Breast epithelium (tissue), 4 donors: Measurements from ENCODE around the gene LAIR2. TPM values are rescaled to one million over a fixed set of nuclear protein-coding genes. Genes with fewer than 3 reads are reported as not detected.

Source experiments
- DNase-seq, 2 donors: peaks; one replicate each; pipeline ENCODE4 v3.0.0-alpha.2; 2019; ENCODE audit warnings: low spot score in 2 of 2
- H3K27ac ChIP-seq, 2 donors: fragments of 200-600 bp; sonication (generic) in 1 of 2; one replicate each; pipeline ENCODE4 v1.5.1; 2016 to 2019; ENCODE audit warnings: mild to moderate bottlenecking in 1 of 2
- H3K27me3 ChIP-seq, 2 donors: fragments of 200-600 bp; sonication (generic) in 1 of 2; one replicate each; pipeline versions ENCODE4 v1.5.1 to v1.6.0; 2017 to 2019; ENCODE audit warnings: control low read depth in 1 of 2, mild to moderate bottlenecking in 1 of 2
- H3K36me3 ChIP-seq: fragments of 200-600 bp; one replicate; pipeline ENCODE4 v1.5.1; 2019
- H3K4me1 ChIP-seq, 2 donors: fragments of 200-600 bp; sonication (generic); one replicate each; pipeline ENCODE4 v1.5.1; 2016 to 2019; ENCODE audit warnings: control low read depth in 1 of 2
- H3K4me3 ChIP-seq, 3 donors: fragments of 200-600 bp; sonication (generic); 1 replicate in 2 of 3; 2 replicates in 1 of 3; pipeline ENCODE4 v1.5.1; 2016 to 2019; ENCODE audit warnings: mild to moderate bottlenecking in 3 of 3, moderate library complexity in 2 of 3
- H3K9me3 ChIP-seq, 2 donors: fragments of 200-600 bp; sonication (generic) in 1 of 2; one replicate each; pipeline ENCODE4 v1.5.1; 2016 to 2019; ENCODE audit warnings: control low read depth in 1 of 2
- CTCF ChIP-seq, 3 donors: fragments of 450-650 bp; IDR thresholded peaks; one replicate each; pipeline ENCODE4 v1.5.1; 2016 to 2017; ENCODE audit warnings: antibody characterized with exemption in 3 of 3, mild to moderate bottlenecking in 3 of 3, moderate library complexity in 3 of 3
- POLR2A ChIP-seq: fragments of 450-650 bp; IDR thresholded peaks from one replicate; pipeline ENCODE4 v1.6.1; 2016; ENCODE audit warnings: antibody characterized with exemption, mild to moderate bottlenecking, moderate library complexity
- POLR2AphosphoS5 ChIP-seq, 3 donors: sonication (generic); formaldehyde crosslinking; IDR thresholded peaks; one replicate each; pipeline ENCODE4 v1.6.1; 2017; ENCODE audit warnings: antibody characterized with exemption in 3 of 3
- intact Hi-C: fragments of 100-400 bp; cut with DNase I; formaldehyde crosslinking; loops from one replicate; pipeline ENCODE4 v1.15.1; 2023; ENCODE audit warnings: low total_unique reads
- total RNA-seq, 3 donors: library from RNA; depleted of rRNA; stranded (reverse); fragments of >200 nt; gene quantifications; one replicate each; pipeline ENCODE4 v1.1.0, GENCODE V29; 2016

The LAIR2 gene
- not detected for total RNA-seq

DNA sequence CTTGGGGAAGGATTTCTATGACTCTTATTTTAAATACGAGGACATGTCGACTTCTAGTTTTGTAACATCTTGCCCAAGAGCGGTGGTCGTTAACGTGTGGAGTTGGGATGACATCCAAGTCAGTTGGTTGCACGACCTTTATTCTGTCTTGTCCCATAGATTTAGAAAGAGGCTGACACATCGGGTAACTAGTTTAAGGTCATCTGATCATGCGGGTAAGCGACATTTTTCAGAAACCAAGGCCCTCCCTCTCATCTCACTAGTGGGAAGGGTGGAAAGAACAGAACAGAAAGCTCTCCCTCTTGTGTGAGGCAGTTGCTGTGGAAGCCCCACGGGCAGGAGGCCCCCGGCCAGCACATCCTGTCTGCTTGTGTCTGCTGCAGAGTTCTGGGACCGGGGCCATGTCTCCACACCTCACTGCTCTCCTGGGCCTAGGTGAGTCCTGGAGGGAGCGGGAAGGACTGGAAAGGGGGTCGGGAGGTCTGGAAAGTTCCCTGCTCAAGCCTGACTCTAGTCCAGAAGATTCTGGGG, at the start of gene LAIR2:
Gene LAIR2, plus strand, starts transcription at position 314 of the 531 bp plus-strand sequence. Its CDS starts 88 bp downstream, at position 402.
- Histone ChIP-seq H3K27ac (no peak within 1 kb of the TSS), H3K4me1 (no peaks in the 10 kb centered on the region), H3K9me3 (no peaks in the 10 kb centered on the region), H3K27me3 (no peaks in the 10 kb centered on the region), H3K4me3 (no peak within 1 kb of the TSS), H3K36me3 (no peaks in the 10 kb centered on the region)
- DNase-seq = no peak
- intact Hi-C loops = no loop called here
- no peak for TF ChIP-seq POLR2A
- TF ChIP-seq POLR2AphosphoS5 (IDR thresholded peaks at IDR 0.05) = no peak
- no peak for TF ChIP-seq CTCF (IDR thresholded peaks at IDR 0.05)

DNA sequence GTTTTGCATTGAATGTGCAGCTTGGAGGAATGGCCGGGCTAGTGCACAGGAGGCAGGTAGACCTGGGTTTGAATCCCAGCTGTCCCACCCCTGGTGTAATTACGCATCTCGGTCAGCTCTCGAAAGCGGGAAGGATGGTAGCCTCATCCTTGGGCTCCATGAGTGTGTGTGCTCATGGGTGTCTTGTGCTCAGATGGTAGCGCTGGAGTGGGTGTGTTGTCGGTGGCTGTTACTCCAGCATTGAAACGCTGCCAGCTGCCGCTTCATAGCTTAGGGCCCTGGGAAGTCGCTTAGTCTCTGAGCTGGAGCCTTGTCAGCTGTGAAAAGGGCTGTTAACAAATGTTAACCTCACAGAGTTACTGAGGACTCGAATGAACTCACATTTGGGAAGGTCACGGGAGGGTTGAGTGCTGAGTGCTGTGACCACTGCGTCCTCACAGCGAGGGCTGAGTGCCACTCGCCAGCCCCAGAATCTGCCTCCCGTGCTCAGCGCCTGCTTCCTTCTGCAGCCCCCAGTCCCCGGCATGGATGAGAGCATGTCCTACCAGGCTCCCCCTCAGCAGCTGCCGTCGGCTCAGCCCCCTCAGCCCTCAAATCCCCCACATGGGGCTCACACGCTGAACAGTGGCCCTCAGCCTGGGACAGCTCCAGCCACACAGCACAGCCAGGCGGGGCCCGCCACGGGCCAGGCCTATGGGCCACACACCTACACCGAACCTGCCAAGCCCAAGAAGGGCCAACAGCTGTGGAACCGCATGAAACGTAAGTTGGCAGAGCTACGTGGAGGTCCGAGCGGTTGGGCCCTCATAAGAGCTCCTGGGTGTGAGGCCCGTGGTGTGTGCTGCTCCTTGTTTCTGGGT, 48.5 kb upstream of the LAIR2 start:
- no peak for DNase-seq
- no peak overlapping the region for H3K4me3 ChIP-seq
- H3K36me3 ChIP-seq = peaks cover 41% of the 10 kb centered on the region
- TF ChIP-seq POLR2A = no peak
- TF ChIP-seq CTCF (IDR thresholded peaks at IDR 0.05) = no peak
- no peak for TF ChIP-seq POLR2AphosphoS5 (IDR thresholded peaks at IDR 0.05)
- H3K4me1 ChIP-seq = peaks cover 4 to 12% of the 10 kb centered on the region in 2 donors
- intact Hi-C loops = no loop called here
- H3K9me3 ChIP-seq = no peaks in the 10 kb centered on the region
- H3K27ac ChIP-seq = no peak overlapping the region
- H3K27me3 ChIP-seq = no peaks in the 10 kb centered on the region

DNA sequence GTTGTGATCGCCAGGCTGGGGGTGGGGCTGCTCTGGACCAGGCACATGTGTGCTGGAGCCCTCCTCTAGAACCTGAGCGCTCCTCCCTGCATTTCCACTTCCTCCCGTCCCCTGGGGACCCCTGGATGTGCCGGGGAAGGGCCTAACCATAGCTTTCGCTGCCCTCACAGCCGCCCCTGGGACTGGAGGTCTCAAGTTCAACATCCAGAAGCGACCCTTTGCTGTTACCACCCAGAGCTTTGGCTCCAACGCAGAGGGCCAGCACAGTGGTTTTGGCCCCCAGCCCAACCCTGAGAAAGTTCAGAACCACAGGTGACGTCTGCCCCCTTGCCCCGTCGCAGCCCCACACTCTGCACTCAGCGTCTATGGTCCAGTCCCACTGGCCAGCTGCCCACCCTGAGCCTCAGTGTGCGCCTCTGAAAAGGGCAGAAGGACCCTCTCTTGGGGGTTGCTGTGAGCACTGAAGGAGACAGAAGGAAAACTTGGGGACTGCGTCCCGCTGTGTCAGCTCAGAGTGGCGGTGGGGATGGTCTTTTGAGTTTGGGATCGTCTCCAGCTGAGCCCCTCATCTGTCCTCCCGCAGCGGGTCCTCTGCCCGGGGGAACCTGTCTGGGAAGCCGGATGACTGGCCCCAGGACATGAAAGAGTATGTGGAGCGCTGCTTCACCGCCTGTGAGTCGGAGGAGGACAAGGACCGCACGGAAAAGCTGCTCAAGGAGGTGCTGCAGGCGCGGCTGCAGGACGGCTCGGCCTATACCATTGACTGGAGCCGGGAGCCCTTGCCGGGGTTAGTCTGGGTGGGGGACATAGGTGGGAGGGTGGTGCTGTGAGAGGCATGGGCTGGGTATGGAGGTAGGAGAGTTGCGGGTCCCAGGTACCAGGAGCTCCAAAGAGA, 47.6 kb upstream of the LAIR2 start:
- Histone ChIP-seq H3K27me3 (no peaks in the 10 kb centered on the region), H3K4me1 (peaks cover 4 to 12% of the 10 kb centered on the region in 2 donors), H3K27ac (no peak overlapping the region), H3K4me3 (no peak overlapping the region), H3K36me3 (peaks cover 46% of the 10 kb centered on the region), H3K9me3 (no peaks in the 10 kb centered on the region)
- intact Hi-C loops = no loop called here
- DNase-seq = no peak
- TF ChIP-seq POLR2A (no peak), POLR2AphosphoS5 (IDR thresholded peaks at IDR 0.05) (no peak), CTCF (IDR thresholded peaks at IDR 0.05) (no peak)

DNA sequence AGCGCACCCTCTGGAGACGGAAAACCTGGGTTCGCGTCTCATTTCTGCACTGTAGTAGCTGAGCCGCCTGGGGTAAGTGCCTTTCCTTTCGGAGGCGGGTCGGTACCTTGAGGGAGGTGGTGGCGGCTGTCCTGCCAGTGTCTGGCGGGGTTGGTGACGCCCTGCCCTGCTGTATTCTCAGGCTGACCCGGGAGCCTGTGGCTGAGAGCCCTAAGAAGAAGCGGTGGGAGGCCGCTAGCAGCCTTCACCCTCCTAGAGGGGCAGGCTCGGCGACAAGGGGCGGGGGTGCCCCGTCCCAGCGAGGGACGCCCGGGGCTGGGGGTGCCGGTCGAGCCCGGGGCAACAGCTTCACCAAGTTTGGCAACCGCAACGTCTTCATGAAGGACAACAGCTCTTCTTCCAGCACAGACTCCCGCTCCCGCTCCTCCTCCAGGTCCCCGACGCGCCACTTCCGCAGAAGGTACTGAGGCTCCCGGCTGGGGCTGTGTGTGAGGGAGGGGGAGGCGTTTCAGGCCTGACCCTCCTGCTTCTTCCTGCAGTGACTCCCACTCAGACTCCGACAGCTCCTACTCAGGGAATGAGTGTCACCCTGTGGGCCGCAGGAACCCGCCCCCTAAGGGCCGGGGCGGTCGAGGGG, 46.7 kb upstream of the LAIR2 start:
- Histone ChIP-seq H3K4me1 (peaks cover 0 to 4% of the 10 kb centered on the region in 2 donors), H3K36me3 (peaks cover 54% of the 10 kb centered on the region), H3K27me3 (no peaks in the 10 kb centered on the region), H3K9me3 (no peaks in the 10 kb centered on the region), H3K4me3 (no peak overlapping the region), H3K27ac (no peak overlapping the region)
- TF ChIP-seq POLR2A = no peak
- TF ChIP-seq CTCF (IDR thresholded peaks at IDR 0.05) = no peak
- no peak for TF ChIP-seq POLR2AphosphoS5 (IDR thresholded peaks at IDR 0.05)
- no peak for DNase-seq
- intact Hi-C loops = no loop called here
